CD4-positive, alpha-beta T cell treated with Interleukin-4 for 4 hours (primary cell): Measurements from ENCODE around the gene PLGRKT.
"Not testable (repeated sequence)": the region's sequence is repeated elsewhere in the genome, so short reads cannot be mapped to it uniquely, and the experiment has no call there.

ENCODE experiments used
- DNase-seq: peaks from one replicate; pipeline ENCODE4 v3.0.0-alpha.2; 2020

PLGRKT gene

GRCh38 chr9:5375091-5375490 is 62.6 kb downstream of the PLGRKT start:
- DNase-seq, result no peak

GRCh38 chr9:5364294-5365024 is 73.3 kb downstream of the PLGRKT start:
- no peak for DNase-seq

GRCh38 chr9:5361326-5362010 is 76.3 kb downstream of the PLGRKT start:
- no peak for DNase-seq

- no peak for DNase-seq
These were observed 77.4 kb downstream of the PLGRKT start for GRCh38 chr9:5360341-5360740.

GRCh38 chr9:5357431-5358105 is 80.2 kb downstream of the PLGRKT start:
- no peak for DNase-seq

- DNase-seq, result no peak
These were observed 81.9 kb downstream of the PLGRKT start for GRCh38 chr9:5355817-5356216.

GRCh38 chr9:5355226-5355625 is 82.5 kb downstream of the PLGRKT start:
- DNase-seq, result no peak

GRCh38 chr9:5354184-5354583 is 83.5 kb downstream of the PLGRKT start:
- DNase-seq, result no peak

GRCh38 chr9:5352637-5353248 is 85.0 kb downstream of the PLGRKT start:
- peak; percentile 50 for DNase-seq

GRCh38 chr9:5338992-5339981 is 98.4 kb downstream of the PLGRKT start, which contains the start of gene RLN1:
Gene RLN1, minus strand, starts transcription at chr9:5339876. Its CDS starts 130 bp downstream, at chr9:5339746.
- not testable (repeated sequence) for DNase-seq

GRCh38 chr9:5336688-5337087 is 101.0 kb downstream of the PLGRKT start:
- peak; percentile 68 for DNase-seq

- DNase-seq, result not testable (repeated sequence)
These were observed 106.4 kb downstream of the PLGRKT start for GRCh38 chr9:5331276-5331675.

GRCh38 chr9:5326893-5327548 is 110.7 kb downstream of the PLGRKT start:
- DNase-seq, result peak; percentile 71

GRCh38 chr9:5326187-5326586 is 111.5 kb downstream of the PLGRKT start:
- DNase-seq, result no peak

GRCh38 chr9:5321601-5322000 is 116.1 kb downstream of the PLGRKT start:
- not testable (repeated sequence) for DNase-seq

GRCh38 chr9:5321058-5321457 is 116.7 kb downstream of the PLGRKT start:
- DNase-seq, result no peak

- DNase-seq, result not testable (repeated sequence)
These were observed 121.3 kb downstream of the PLGRKT start for GRCh38 chr9:5316406-5316805.

GRCh38 chr9:5315187-5315923 is 122.4 kb downstream of the PLGRKT start:
- no peak for DNase-seq

GRCh38 chr9:5310851-5311250 is 126.9 kb downstream of the PLGRKT start:
- DNase-seq, result no peak
